Measurements from ENCODE around the gene NHS. TPM values are rescaled to one million over a fixed set of nuclear protein-coding genes. Genes with fewer than 3 reads are reported as not detected.

Gene NHS
- total RNA-seq, 1 donor from 2014 or later = 14.9 TPM

DNA sequence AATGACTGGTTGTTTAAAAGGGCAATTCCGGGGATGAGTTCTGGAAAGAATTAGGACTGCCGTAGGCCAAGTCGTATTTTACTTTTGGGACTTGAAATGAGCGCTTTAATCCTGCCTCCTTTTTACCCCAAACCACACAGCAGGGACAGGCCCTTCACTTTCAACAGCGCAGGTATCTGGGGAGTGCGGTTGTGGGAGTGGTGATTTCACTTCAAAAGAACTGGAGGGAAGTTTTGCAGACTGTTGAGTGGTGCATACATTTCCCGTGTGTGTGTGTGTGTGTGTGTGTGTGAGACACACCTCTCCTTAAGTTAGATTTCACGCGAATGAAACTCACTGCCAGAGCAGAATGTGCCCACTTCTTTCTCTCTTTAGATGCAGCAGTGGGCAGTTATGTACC, 2.8 kb downstream of the NHS start:
- TF ChIP-seq, protein P1, sequence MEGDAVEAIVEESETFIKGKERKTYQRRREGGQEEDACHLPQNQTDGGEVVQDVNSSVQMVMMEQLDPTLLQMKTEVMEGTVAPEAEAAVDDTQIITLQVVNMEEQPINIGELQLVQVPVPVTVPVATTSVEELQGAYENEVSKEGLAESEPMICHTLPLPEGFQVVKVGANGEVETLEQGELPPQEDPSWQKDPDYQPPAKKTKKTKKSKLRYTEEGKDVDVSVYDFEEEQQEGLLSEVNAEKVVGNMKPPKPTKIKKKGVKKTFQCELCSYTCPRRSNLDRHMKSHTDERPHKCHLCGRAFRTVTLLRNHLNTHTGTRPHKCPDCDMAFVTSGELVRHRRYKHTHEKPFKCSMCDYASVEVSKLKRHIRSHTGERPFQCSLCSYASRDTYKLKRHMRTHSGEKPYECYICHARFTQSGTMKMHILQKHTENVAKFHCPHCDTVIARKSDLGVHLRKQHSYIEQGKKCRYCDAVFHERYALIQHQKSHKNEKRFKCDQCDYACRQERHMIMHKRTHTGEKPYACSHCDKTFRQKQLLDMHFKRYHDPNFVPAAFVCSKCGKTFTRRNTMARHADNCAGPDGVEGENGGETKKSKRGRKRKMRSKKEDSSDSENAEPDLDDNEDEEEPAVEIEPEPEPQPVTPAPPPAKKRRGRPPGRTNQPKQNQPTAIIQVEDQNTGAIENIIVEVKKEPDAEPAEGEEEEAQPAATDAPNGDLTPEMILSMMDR (IDR thresholded peaks at IDR 0.05) = no peak
- Mint-ChIP-seq H3K4me3 (ENCODE audit: unreplicated experiment) (peak overlapping the region; percentile 74), H3K9me3 (ENCODE audit: low read depth) (peaks cover 21% of the 10 kb centered on the region), H3K4me1 (ENCODE audit: low read depth) (peaks cover 18% of the 10 kb centered on the region), H3K27me3 (ENCODE audit: low read depth) (peaks cover 24% of the 10 kb centered on the region), H3K27ac (ENCODE audit: unreplicated experiment) (no peak overlapping the region), H3K36me3 (ENCODE audit: low read depth) (peaks cover 14% of the 10 kb centered on the region)
- DNase-seq (ENCODE audit: low spot score) = no peak

DNA sequence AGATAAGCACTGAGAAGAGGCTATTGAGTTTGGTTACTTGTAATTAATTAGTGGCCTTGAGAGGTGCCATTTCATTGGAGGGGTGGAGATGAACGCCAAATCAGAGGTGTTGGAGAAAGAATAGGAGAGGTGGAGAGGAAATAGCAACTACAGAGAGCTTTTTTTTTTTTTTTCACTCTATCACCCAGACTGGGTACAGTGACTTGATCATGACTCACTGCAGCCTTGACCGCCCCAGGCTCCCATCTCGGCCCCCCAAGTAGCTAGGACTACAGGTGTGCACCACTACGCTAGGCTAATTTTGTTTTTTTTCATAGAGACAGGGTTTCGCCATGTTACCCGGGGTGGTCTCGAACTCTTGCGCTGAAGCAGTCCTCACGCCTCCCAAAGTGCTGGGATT, 5.2 kb downstream of the NHS start:
- Mint-ChIP-seq H3K4me3 (ENCODE audit: unreplicated experiment) (no peak overlapping the region), H3K36me3 (ENCODE audit: low read depth) (peaks cover 14% of the 10 kb centered on the region), H3K27ac (ENCODE audit: unreplicated experiment) (no peak overlapping the region), H3K27me3 (ENCODE audit: low read depth) (peaks cover 18% of the 10 kb centered on the region), H3K4me1 (ENCODE audit: low read depth) (peaks cover 12% of the 10 kb centered on the region), H3K9me3 (ENCODE audit: low read depth) (peaks cover 23% of the 10 kb centered on the region)
- DNase-seq (ENCODE audit: low spot score) = no peak
- TF ChIP-seq, protein P1 (IDR thresholded peaks at IDR 0.05) = no peak

DNA sequence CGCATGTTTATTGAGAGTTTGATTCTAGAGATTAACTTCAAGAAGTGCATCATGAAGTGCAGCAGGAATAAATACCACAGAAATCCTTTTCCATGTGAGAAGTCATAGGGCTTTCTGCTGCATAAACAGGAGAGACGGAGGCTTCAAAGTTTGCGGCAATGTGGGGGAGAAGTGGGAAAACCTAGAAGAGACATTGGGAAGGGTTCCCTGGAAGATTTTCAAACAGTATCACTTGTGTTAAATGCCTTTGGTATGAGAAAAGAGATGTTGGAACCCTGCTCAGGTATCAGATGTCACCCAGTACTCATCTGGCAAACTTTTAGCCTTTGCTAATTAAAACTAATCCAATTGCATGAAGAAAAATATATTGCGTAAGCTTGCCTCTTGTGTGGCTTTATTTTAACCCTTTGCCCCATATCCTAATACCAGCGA, 15.4 kb downstream of the NHS start:
- Mint-ChIP-seq H3K9me3 (ENCODE audit: low read depth) (no peaks in the 10 kb centered on the region), H3K27me3 (ENCODE audit: low read depth) (no peaks in the 10 kb centered on the region), H3K36me3 (ENCODE audit: low read depth) (no peaks in the 10 kb centered on the region), H3K27ac (ENCODE audit: unreplicated experiment) (no peak overlapping the region), H3K4me1 (ENCODE audit: low read depth) (peaks cover 2% of the 10 kb centered on the region), H3K4me3 (ENCODE audit: unreplicated experiment) (no peak overlapping the region)
- TF ChIP-seq, protein P1 (IDR thresholded peaks at IDR 0.05) = no peak
- DNase-seq (ENCODE audit: low spot score) = no peak

DNA sequence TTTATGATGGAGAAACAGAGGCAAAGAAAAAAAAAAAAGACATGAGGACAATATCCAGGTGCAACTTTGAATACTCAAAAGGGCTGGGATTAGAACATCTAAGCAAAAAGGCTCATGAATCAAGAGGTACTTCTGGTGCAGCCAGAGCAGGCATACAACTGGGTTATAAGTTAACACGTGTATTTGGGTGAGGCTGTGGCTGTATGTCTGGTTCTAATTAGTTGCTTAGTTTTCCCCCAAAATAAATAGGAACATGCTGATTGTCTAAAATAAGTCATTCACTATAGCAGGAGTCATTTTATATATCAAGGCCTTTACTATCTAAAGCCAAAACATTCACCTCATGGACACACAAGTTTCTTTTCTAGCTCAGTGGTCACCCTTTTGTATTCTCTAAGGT, 20.2 kb downstream of the NHS start:
- TF ChIP-seq, protein P1 (IDR thresholded peaks at IDR 0.05) = no peak
- Mint-ChIP-seq H3K27me3 (ENCODE audit: low read depth) (no peaks in the 10 kb centered on the region), H3K4me1 (ENCODE audit: low read depth) (peaks cover 13% of the 10 kb centered on the region), H3K9me3 (ENCODE audit: low read depth) (peaks cover 3% of the 10 kb centered on the region), H3K4me3 (ENCODE audit: unreplicated experiment) (no peak overlapping the region), H3K36me3 (ENCODE audit: low read depth) (no peaks in the 10 kb centered on the region), H3K27ac (ENCODE audit: unreplicated experiment) (no peak overlapping the region)
- DNase-seq (ENCODE audit: low spot score) = no peak

DNA sequence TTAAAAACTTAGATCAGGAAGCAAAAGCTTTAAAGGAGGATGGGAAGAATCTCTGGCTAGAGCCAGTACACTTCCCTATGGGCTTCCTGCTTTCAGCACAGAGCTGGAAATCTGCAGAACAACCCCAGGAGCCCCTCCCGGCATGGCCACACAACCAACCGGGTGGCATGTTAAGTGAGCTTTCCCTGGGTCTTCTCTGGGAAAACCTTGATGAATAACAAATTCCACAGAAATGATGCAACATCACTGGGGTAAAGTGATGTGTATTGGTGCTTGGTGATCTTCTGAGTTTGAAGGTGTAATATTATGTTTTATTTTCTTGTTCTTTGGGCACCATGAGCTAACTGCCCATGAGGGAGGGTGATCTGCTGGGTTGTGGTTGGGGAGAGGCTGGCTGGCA, 22.1 kb downstream of the NHS start:
- Mint-ChIP-seq H3K4me3 (ENCODE audit: unreplicated experiment) (no peak overlapping the region), H3K27ac (ENCODE audit: unreplicated experiment) (peak overlapping the region; percentile 52), H3K36me3 (ENCODE audit: low read depth) (no peaks in the 10 kb centered on the region), H3K9me3 (ENCODE audit: low read depth) (peaks cover 6% of the 10 kb centered on the region), H3K27me3 (ENCODE audit: low read depth) (no peaks in the 10 kb centered on the region), H3K4me1 (ENCODE audit: low read depth) (peaks cover 13% of the 10 kb centered on the region)
- TF ChIP-seq, protein P1 (IDR thresholded peaks at IDR 0.05) = no peak
- DNase-seq (ENCODE audit: low spot score) = no peak
